CD4-positive, alpha-beta T cell treated with Interleukin-17A for 1 hour (primary cell): ENCODE data around the gene LIX1.

ENCODE experiments used
- DNase-seq: peaks from one replicate; pipeline ENCODE4 v3.0.0-alpha.2; 2020

Gene LIX1

GRCh38 chr5:97073420-97073819 is 69.0 kb downstream of the LIX1 start:
- DNase-seq, result no peak

- DNase-seq, result no peak
Measured at GRCh38 chr5:97072696-97073095, 69.7 kb downstream of the LIX1 start.

GRCh38 chr5:97071993-97072392 is 70.4 kb downstream of the LIX1 start:
- no peak for DNase-seq

- no peak for DNase-seq
Measured at GRCh38 chr5:97071101-97071500, 71.3 kb downstream of the LIX1 start.

GRCh38 chr5:97070234-97070633 is 72.2 kb downstream of the LIX1 start:
- no peak for DNase-seq

- DNase-seq, result no peak
Measured at GRCh38 chr5:97067296-97067850, 75.0 kb downstream of the LIX1 start.

GRCh38 chr5:97065475-97065874 is 76.9 kb downstream of the LIX1 start:
- no peak for DNase-seq

GRCh38 chr5:97063251-97063650 is 79.2 kb downstream of the LIX1 start:
- DNase-seq, result no peak

GRCh38 chr5:97062046-97062445 is 80.4 kb downstream of the LIX1 start:
- DNase-seq, result no peak

GRCh38 chr5:97056263-97056662 is 86.1 kb downstream of the LIX1 start:
- DNase-seq, result no peak

- DNase-seq, result no peak
Measured at GRCh38 chr5:97049175-97049574, 93.2 kb downstream of the LIX1 start.

- DNase-seq, result no peak
Measured at GRCh38 chr5:97047076-97047475, 95.3 kb downstream of the LIX1 start.

- peak; percentile 5 for DNase-seq
Measured at GRCh38 chr5:97046270-97046982, 96.0 kb downstream of the LIX1 start.

- DNase-seq, result no peak
Measured at GRCh38 chr5:97044052-97044451, 98.4 kb downstream of the LIX1 start.

- DNase-seq, result no peak
Measured at GRCh38 chr5:97043511-97043910, 98.9 kb downstream of the LIX1 start.

- no peak for DNase-seq
Measured at GRCh38 chr5:97042996-97043395, 99.4 kb downstream of the LIX1 start.
